ENCODE data around the gene ZNF460.

Gene ZNF460

GRCh38 chr19:57302727-57303401 is 22.6 kb downstream of the ZNF460 start:
- no peak overlapping the region for H3K4me3 ChIP-seq (ENCODE audit: low read depth, low read length)
- no peaks in the 10 kb centered on the region for H3K27me3 ChIP-seq (ENCODE audit: insufficient read depth, low read depth, severe bottlenecking)
- peaks cover 19% of the 10 kb centered on the region for H3K36me3 ChIP-seq
- H3K9me3 ChIP-seq (ENCODE audit: severe bottlenecking): no peaks in the 10 kb centered on the region
- no peak for DNase-seq
- H3K27ac ChIP-seq: no peak overlapping the region
- TF ChIP-seq CTCF (IDR thresholded peaks at IDR 0.05; ENCODE audit: low read depth, low read length): no peak

GRCh38 chr19:57305056-57305455 is 24.8 kb downstream of the ZNF460 start:
- H3K27ac ChIP-seq: no peak overlapping the region

GRCh38 chr19:57308514-57308913 is 28.2 kb downstream of the ZNF460 start:
- H3K4me3 ChIP-seq (ENCODE audit: low read depth, low read length): no peak overlapping the region
- no peak for DNase-seq
- H3K9me3 ChIP-seq (ENCODE audit: severe bottlenecking): no peaks in the 10 kb centered on the region
- H3K27ac ChIP-seq: no peak overlapping the region
- TF ChIP-seq CTCF (IDR thresholded peaks at IDR 0.05; ENCODE audit: low read depth, low read length): no peak
- H3K36me3 ChIP-seq: peaks cover 4% of the 10 kb centered on the region; the same call in 1 of the 2 replicates
- H3K27me3 ChIP-seq (ENCODE audit: insufficient read depth, low read depth, severe bottlenecking): no peaks in the 10 kb centered on the region

More at GRCh38 chr19:57305056-57305455, 24.8 kb downstream of the ZNF460 start:
- TF ChIP-seq CTCF (IDR thresholded peaks at IDR 0.05; ENCODE audit: low read depth, low read length): no peak
- DNase-seq: no peak
- Histone ChIP-seq H3K36me3 (peaks cover 11% of the 10 kb centered on the region), H3K4me3 (ENCODE audit: low read depth, low read length) (no peak overlapping the region), H3K9me3 (ENCODE audit: severe bottlenecking) (no peaks in the 10 kb centered on the region), H3K27me3 (ENCODE audit: insufficient read depth, low read depth, severe bottlenecking) (no peaks in the 10 kb centered on the region)

- Histone ChIP-seq H3K27me3 (ENCODE audit: insufficient read depth, low read depth, severe bottlenecking) (no peaks in the 10 kb centered on the region), H3K36me3 (no peaks in the 10 kb centered on the region), H3K9me3 (ENCODE audit: severe bottlenecking) (no peaks in the 10 kb centered on the region), H3K4me3 (ENCODE audit: low read depth, low read length) (no peak overlapping the region), H3K27ac (no peak overlapping the region)
- no peak for DNase-seq
- no peak for TF ChIP-seq CTCF (IDR thresholded peaks at IDR 0.05; ENCODE audit: low read depth, low read length)
These were observed 30.5 kb downstream of the ZNF460 start for GRCh38 chr19:57310792-57311191.

GRCh38 chr19:57314146-57314545 is 33.9 kb downstream of the ZNF460 start:
- H3K36me3 ChIP-seq: no peaks in the 10 kb centered on the region

More at GRCh38 chr19:57314146-57314545, 33.9 kb downstream of the ZNF460 start:
- no peak for DNase-seq
- Histone ChIP-seq H3K27me3 (ENCODE audit: insufficient read depth, low read depth, severe bottlenecking) (no peaks in the 10 kb centered on the region), H3K27ac (no peak overlapping the region), H3K9me3 (ENCODE audit: severe bottlenecking) (no peaks in the 10 kb centered on the region), H3K4me3 (ENCODE audit: low read depth, low read length) (no peak overlapping the region)
- no peak for TF ChIP-seq CTCF (IDR thresholded peaks at IDR 0.05; ENCODE audit: low read depth, low read length)
